PC-9 (cell line): Measurements from ENCODE around the gene PDE10A.

Experiments used
- EZH2 ChIP-seq: fragments of 200-600 bp; sonication (generic); IDR thresholded peaks from 2 replicates; pipeline ENCODE4 v1.8.0; 2017; ENCODE audit warnings: antibody characterized with exemption, low read depth
- TF ChIP-seq, protein P1 (sequence below): fragments of 200-600 bp; sonication (generic); conservative IDR thresholded peaks from 2 replicates; pipeline ENCODE4 v1.6.1; 2017; ENCODE audit warnings: mixed run types, antibody characterized with exemption, mild to moderate bottlenecking, moderate library complexity

DNA sequence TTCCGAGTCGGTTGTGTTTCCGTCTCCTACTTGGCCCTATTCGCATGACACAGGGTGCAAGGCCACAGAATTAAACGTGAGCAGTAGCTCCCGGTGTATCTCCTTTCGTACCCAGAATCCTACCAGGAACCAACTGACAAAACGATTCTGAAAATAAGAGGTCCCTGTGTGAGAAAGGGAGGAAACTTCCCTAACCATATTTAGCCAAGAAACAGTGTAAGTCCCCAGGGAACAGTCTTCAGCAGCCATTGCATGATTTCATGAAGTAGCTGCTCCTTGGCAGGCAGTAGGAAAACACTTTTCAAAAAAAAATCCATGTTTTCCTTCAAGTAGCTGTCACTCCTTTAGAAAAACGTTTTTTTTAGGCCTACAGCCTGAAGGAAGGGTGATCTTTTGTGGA lies 46.9 kb downstream of the PDE10A start:
- TF ChIP-seq, protein P1, sequence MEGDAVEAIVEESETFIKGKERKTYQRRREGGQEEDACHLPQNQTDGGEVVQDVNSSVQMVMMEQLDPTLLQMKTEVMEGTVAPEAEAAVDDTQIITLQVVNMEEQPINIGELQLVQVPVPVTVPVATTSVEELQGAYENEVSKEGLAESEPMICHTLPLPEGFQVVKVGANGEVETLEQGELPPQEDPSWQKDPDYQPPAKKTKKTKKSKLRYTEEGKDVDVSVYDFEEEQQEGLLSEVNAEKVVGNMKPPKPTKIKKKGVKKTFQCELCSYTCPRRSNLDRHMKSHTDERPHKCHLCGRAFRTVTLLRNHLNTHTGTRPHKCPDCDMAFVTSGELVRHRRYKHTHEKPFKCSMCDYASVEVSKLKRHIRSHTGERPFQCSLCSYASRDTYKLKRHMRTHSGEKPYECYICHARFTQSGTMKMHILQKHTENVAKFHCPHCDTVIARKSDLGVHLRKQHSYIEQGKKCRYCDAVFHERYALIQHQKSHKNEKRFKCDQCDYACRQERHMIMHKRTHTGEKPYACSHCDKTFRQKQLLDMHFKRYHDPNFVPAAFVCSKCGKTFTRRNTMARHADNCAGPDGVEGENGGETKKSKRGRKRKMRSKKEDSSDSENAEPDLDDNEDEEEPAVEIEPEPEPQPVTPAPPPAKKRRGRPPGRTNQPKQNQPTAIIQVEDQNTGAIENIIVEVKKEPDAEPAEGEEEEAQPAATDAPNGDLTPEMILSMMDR, result no peak
- TF ChIP-seq EZH2, result no peak
